Measurements from ENCODE around the gene HS2ST1. TPM values are rescaled to one million over a fixed set of nuclear protein-coding genes. Genes with fewer than 3 reads are reported as not detected.
A peak's percentile ranks its signal among the peaks of the same experiment; 100 is the strongest.

HS2ST1 gene
- total and polyA plus RNA-seq, 12 donors, result 2.4 to 21.4 (median 13.6) TPM

- TF ChIP-seq, protein P1, sequence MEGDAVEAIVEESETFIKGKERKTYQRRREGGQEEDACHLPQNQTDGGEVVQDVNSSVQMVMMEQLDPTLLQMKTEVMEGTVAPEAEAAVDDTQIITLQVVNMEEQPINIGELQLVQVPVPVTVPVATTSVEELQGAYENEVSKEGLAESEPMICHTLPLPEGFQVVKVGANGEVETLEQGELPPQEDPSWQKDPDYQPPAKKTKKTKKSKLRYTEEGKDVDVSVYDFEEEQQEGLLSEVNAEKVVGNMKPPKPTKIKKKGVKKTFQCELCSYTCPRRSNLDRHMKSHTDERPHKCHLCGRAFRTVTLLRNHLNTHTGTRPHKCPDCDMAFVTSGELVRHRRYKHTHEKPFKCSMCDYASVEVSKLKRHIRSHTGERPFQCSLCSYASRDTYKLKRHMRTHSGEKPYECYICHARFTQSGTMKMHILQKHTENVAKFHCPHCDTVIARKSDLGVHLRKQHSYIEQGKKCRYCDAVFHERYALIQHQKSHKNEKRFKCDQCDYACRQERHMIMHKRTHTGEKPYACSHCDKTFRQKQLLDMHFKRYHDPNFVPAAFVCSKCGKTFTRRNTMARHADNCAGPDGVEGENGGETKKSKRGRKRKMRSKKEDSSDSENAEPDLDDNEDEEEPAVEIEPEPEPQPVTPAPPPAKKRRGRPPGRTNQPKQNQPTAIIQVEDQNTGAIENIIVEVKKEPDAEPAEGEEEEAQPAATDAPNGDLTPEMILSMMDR (IDR thresholded peaks at IDR 0.05), result no peak
- Histone ChIP-seq H3K36me3 (no peaks in the 10 kb centered on the region), H3K27me3 (peaks cover 0 to 9% (median 0%) of the 10 kb centered on the region in 7 donors), H3K9me3 (no peaks in the 10 kb centered on the region), H3K4me1 (peaks cover 0 to 31% (median 17%) of the 10 kb centered on the region in 9 donors), H3K4me3 (peak overlapping the region in 1 of 10 donors; percentile 12), H3K27ac (peak overlapping the region in 8 of 10 donors; percentile 27 to 85 (median 67))
- DNase-seq, result no peak
- WGBS, 2 donors, result 74% methylated on average over 1 of the region's 1 CpG
- intact Hi-C loops (cut with DNase I), result loop anchor here in 1 of 10 donors (10.0 kb wide), 1 partner anchor 826 kb away; no protein-coding TSS in a partner anchor
- no peak for ATAC-seq
Measured at GRCh38 chr1:87129038-87129437, 214.6 kb downstream of the HS2ST1 start.

- 47 to 51% methylated on average over 8 of the region's 8 CpGs for WGBS, 2 donors
- no peaks in the 10 kb centered on the region for H3K36me3 ChIP-seq
- TF ChIP-seq, protein P1 (IDR thresholded peaks at IDR 0.05), result no peak
- peaks cover 0 to 35% (median 17%) of the 10 kb centered on the region in 9 donors for H3K4me1 ChIP-seq
- intact Hi-C loops (cut with DNase I), result loop anchor here in 8 of 10 donors (5.0 to 10.0 kb wide), 9 partner anchors 145 to 1173 kb away; partner anchors contain the start of gene LMO4 (in 1 of the 8)
- no peaks in the 10 kb centered on the region for H3K9me3 ChIP-seq
- ATAC-seq (peak in 7 of 8 donors; percentile 43 to 66 (median 57)), DNase-seq (peak; percentile 29 to 50)
- H3K27ac ChIP-seq, result peak overlapping the region in 9 of 10 donors; percentile 51 to 85 (median 72)
- H3K4me3 ChIP-seq, result peak overlapping the region in 7 of 10 donors; percentile 12 to 52 (median 33)
- H3K27me3 ChIP-seq, result peaks cover 0 to 9% (median 0%) of the 10 kb centered on the region in 7 donors
Measured at GRCh38 chr1:87129606-87130005, 215.2 kb downstream of the HS2ST1 start.

GRCh38 chr1:87130438-87130837 is 216.0 kb downstream of the HS2ST1 start:
- Histone ChIP-seq H3K27ac (peak overlapping the region in 9 of 10 donors; percentile 51 to 85 (median 72)), H3K4me3 (peak overlapping the region in 7 of 10 donors; percentile 8 to 52 (median 33)), H3K9me3 (no peaks in the 10 kb centered on the region), H3K27me3 (peaks cover 0 to 9% (median 0%) of the 10 kb centered on the region in 7 donors), H3K4me1 (peaks cover 0 to 43% (median 18%) of the 10 kb centered on the region in 9 donors), H3K36me3 (no peaks in the 10 kb centered on the region)
- intact Hi-C loops (cut with DNase I), result loop anchor here in 8 of 10 donors (5.0 to 10.0 kb wide), 9 partner anchors 144 to 1172 kb away; partner anchors contain the start of gene LMO4 (in 1 of the 8)
- WGBS, 2 donors, result 76 to 83% methylated on average over 4 of the region's 4 CpGs
- TF ChIP-seq, protein P1 (IDR thresholded peaks at IDR 0.05), result no peak
- DNase-seq, result no peak
- ATAC-seq, result no peak

GRCh38 chr1:87131809-87132283 is 217.4 kb downstream of the HS2ST1 start:
- Histone ChIP-seq H3K4me3 (peak overlapping the region; percentile 21 to 63 (median 50)), H3K27me3 (peaks cover 0 to 9% (median 0%) of the 10 kb centered on the region in 7 donors), H3K36me3 (no peaks in the 10 kb centered on the region), H3K4me1 (peaks cover 0 to 52% (median 22%) of the 10 kb centered on the region in 9 donors), H3K27ac (peak overlapping the region; percentile 5 to 85 (median 68)), H3K9me3 (no peaks in the 10 kb centered on the region)
- WGBS, 2 donors, result 1% methylated on average over 32 of the region's 32 CpGs
- DNase-seq, result peak; percentile 81 to 84
- peak; percentile 87 to 95 (median 91) for ATAC-seq
- intact Hi-C loops (cut with DNase I), result loop anchor here in 8 of 10 donors (2.0 to 10.0 kb wide), 10 partner anchors 143 to 1170 kb away; partner anchors contain the start of gene LMO4 (in 1 of the 8)
- TF ChIP-seq, protein P1 (IDR thresholded peaks at IDR 0.05), result peak; percentile 85 to 97 (median 93)

All from heart right ventricle (tissue), 16 donors.